ENCODE data around the gene GRIK4. TPM values are rescaled to one million over a fixed set of nuclear protein-coding genes. Genes with fewer than 3 reads are reported as not detected.

The GRIK4 gene
- total RNA-seq, 2 donors from 2014 or later = 0.05 to 1.7 TPM

GRCh38 chr11:120520091-120520822 lies 8.7 kb downstream of the GRIK4 start:
- Histone ChIP-seq H3K27me3 (replicated peaks; ENCODE audit: insufficient read depth) (no peaks in the 10 kb centered on the region), H3K4me3 (no peak overlapping the region), H3K9me3 (no peaks in the 10 kb centered on the region), H3K4me1 (replicated peaks) (no peaks in the 10 kb centered on the region), H3K27ac (no peak overlapping the region), H3K36me3 (no peaks in the 10 kb centered on the region)
- 98% methylated on average over 16 of the region's 16 CpGs for WGBS
- TF ChIP-seq POLR2AphosphoS5 (IDR thresholded peaks at IDR 0.05) = no peak
- no peak for TF ChIP-seq POLR2A (IDR thresholded peaks at IDR 0.05)
- no peak for TF ChIP-seq CTCF (IDR thresholded peaks at IDR 0.05)
- intact Hi-C loops (cut with DNase I) = no loop called here
- no peak for DNase-seq (ENCODE audit: low spot score)

- no peaks in the 10 kb centered on the region for H3K36me3 ChIP-seq
- 97% methylated on average over 7 of the region's 7 CpGs for WGBS
- H3K4me1 ChIP-seq (replicated peaks) = peaks cover 6% of the 10 kb centered on the region
- H3K27ac ChIP-seq = no peak overlapping the region
- H3K27me3 ChIP-seq (replicated peaks; ENCODE audit: insufficient read depth) = no peaks in the 10 kb centered on the region
- no peaks in the 10 kb centered on the region for H3K9me3 ChIP-seq
- TF ChIP-seq CTCF (IDR thresholded peaks at IDR 0.05) = no peak
- no peak for TF ChIP-seq POLR2A (IDR thresholded peaks at IDR 0.05)
- no peak overlapping the region for H3K4me3 ChIP-seq
- DNase-seq (ENCODE audit: low spot score) = no peak
- intact Hi-C loops (cut with DNase I) = no loop called here
These were observed 9.6 kb downstream of the GRIK4 start for GRCh38 chr11:120521176-120521575.

- WGBS = 97% methylated on average over 11 of the region's 11 CpGs
- TF ChIP-seq POLR2A (IDR thresholded peaks at IDR 0.05) (no peak), CTCF (IDR thresholded peaks at IDR 0.05) (no peak), POLR2AphosphoS5 (IDR thresholded peaks at IDR 0.05) (no peak)
- no peak for DNase-seq (ENCODE audit: low spot score)
- intact Hi-C loops (cut with DNase I) = no loop called here
- Histone ChIP-seq H3K9me3 (no peaks in the 10 kb centered on the region), H3K27me3 (replicated peaks; ENCODE audit: insufficient read depth) (no peaks in the 10 kb centered on the region), H3K4me1 (replicated peaks) (peaks cover 6% of the 10 kb centered on the region), H3K4me3 (no peak overlapping the region), H3K36me3 (no peaks in the 10 kb centered on the region), H3K27ac (no peak overlapping the region)
These were observed 10.5 kb downstream of the GRIK4 start for GRCh38 chr11:120522021-120522420.

DNA sequence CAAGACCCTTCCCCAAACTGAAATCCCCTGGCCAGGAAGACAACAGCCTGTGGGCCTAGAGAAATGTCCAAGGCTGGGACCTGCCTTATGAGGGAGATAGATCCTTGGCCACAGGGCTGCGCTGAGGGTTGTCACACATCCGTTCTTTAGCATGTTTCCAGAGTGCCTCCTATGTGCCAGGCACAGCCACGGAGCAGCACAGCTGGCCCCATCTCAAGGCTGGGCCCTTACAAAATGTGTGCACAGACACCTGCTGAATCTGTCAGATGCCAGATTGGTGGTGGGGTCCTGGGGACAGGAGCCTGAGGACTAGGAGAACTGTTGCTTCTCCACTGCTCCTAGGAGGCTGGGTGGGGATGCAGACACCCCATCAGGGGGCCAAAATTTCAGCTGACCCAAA lies 11.2 kb downstream of the GRIK4 start:
- WGBS = 68% methylated on average over 3 of the region's 3 CpGs
- DNase-seq (ENCODE audit: low spot score) = no peak
- H3K4me3 ChIP-seq = no peak overlapping the region
- H3K27ac ChIP-seq = no peak overlapping the region
- no peaks in the 10 kb centered on the region for H3K36me3 ChIP-seq
- intact Hi-C loops (cut with DNase I) = no loop called here
- H3K4me1 ChIP-seq (replicated peaks) = peaks cover 10% of the 10 kb centered on the region
- no peaks in the 10 kb centered on the region for H3K9me3 ChIP-seq
- peaks cover 3% of the 10 kb centered on the region for H3K27me3 ChIP-seq (replicated peaks; ENCODE audit: insufficient read depth)
- TF ChIP-seq POLR2A (IDR thresholded peaks at IDR 0.05) = no peak
- TF ChIP-seq CTCF (IDR thresholded peaks at IDR 0.05) = no peak
- TF ChIP-seq POLR2AphosphoS5 (IDR thresholded peaks at IDR 0.05) = no peak

DNA sequence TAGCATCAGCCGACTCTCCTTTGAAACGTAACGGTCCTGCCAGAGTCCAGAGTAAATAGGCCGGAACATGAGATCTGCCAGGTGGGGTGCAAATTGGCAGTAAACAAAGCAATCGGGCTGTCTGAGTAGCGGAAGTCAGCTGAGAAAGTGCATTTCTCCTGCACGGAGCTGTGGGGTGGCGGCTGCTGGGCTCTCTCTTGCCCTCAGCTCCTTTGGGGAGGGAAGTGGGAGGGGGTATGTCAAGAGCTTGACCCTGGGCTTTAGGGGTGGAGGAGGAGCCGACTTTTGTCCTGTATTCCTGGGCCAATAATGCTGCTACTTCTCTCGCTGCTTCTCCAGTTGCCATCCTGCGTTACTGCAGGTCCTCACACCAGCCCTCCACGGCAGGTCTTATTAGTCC lies 11.6 kb downstream of the GRIK4 start:
- H3K36me3 ChIP-seq = no peaks in the 10 kb centered on the region
- H3K4me1 ChIP-seq (replicated peaks) = peaks cover 10% of the 10 kb centered on the region
- DNase-seq (ENCODE audit: low spot score) = peak; percentile 36
- peaks cover 7% of the 10 kb centered on the region for H3K27me3 ChIP-seq (replicated peaks; ENCODE audit: insufficient read depth)
- H3K9me3 ChIP-seq = no peaks in the 10 kb centered on the region
- 34% methylated on average over 12 of the region's 12 CpGs for WGBS
- intact Hi-C loops (cut with DNase I) = no loop called here
- no peak overlapping the region for H3K4me3 ChIP-seq
- no peak for TF ChIP-seq CTCF (IDR thresholded peaks at IDR 0.05)
- TF ChIP-seq POLR2AphosphoS5 (IDR thresholded peaks at IDR 0.05) = peak; percentile 68
- no peak for TF ChIP-seq POLR2A (IDR thresholded peaks at IDR 0.05)
- H3K27ac ChIP-seq = no peak overlapping the region
